ENCODE results near the gene IFNAR2. TPM values are rescaled to one million over a fixed set of nuclear protein-coding genes. Genes with fewer than 3 reads are reported as not detected.

The IFNAR2 gene
- 8.8 and 11.3 TPM in 2 replicates for total RNA-seq

GRCh38 chr21:33229784-33230544, at the start of gene IFNAR2:
TSS of gene IFNAR2 (plus strand) at chr21:33229938. CDS start at chr21:33241923, 11,985 bp downstream.

GRCh38 chr21:33266050-33266788, 36.5 kb downstream of the IFNAR2 start, which contains the start of gene IL10RB:
TSS of gene IL10RB (plus strand) at chr21:33266367. CDS start at chr21:33266466, 99 bp downstream.

Other genes with a start within 250 kb of the IFNAR2 start
- gene OLIG2, start 204.0 kb upstream of the IFNAR2 start, total RNA-seq: not detected in 2 replicates
- gene OLIG1, start 159.8 kb upstream of the IFNAR2 start, total RNA-seq: not detected in 2 replicates
- 35.3 and 41.0 TPM in 2 replicates for gene IL10RB, start 36.4 kb downstream of the IFNAR2 start, total RNA-seq
- 28.7 and 30.4 TPM in 2 replicates for gene IFNAR1, start 95.0 kb downstream of the IFNAR2 start, total RNA-seq
- 40.9 and 45.9 TPM in 2 replicates for gene IFNGR2, start 173.5 kb downstream of the IFNAR2 start, total RNA-seq